Colonic mucosa (tissue), 4 donors: Measurements from ENCODE around the gene VMO1. TPM values are rescaled to one million over a fixed set of nuclear protein-coding genes. Genes with fewer than 3 reads are reported as not detected.

Source experiments
- DNase-seq: peaks from one replicate; pipeline ENCODE4 v3.0.0-alpha.2; 2020
- H3K27ac ChIP-seq: fragments of 200-600 bp; one replicate; pipeline ENCODE4 v1.8.0; 2021
- H3K27me3 ChIP-seq: fragments of 200-600 bp; one replicate; pipeline ENCODE4 v1.8.0; 2021
- H3K36me3 ChIP-seq: fragments of 200-600 bp; one replicate; pipeline ENCODE4 v1.8.0; 2021
- H3K4me1 ChIP-seq: fragments of 200-600 bp; one replicate; pipeline ENCODE4 v1.8.0; 2021; ENCODE audit warnings: mild to moderate bottlenecking
- H3K4me3 ChIP-seq: fragments of 200-600 bp; one replicate; pipeline ENCODE4 v1.8.0; 2021
- H3K9ac ChIP-seq, 2 donors: one replicate each; pipeline ENCODE4 v1.7.0; 2013; ENCODE audit warnings: control low read depth in 2 of 2, low read depth in 2 of 2, low read length in 2 of 2
- H3K9me3 ChIP-seq: fragments of 200-600 bp; one replicate; pipeline ENCODE4 v1.8.0; 2021
- intact Hi-C: fragments of 100-400 bp; cut with DNase I; formaldehyde crosslinking; loops from one replicate; pipeline ENCODE4 v1.14.1; 2022
- total RNA-seq, 2 donors: library from RNA; stranded (reverse); fragmentation: NEBNext Ultra II Directional in 1 of 2; extraction: Animal tissue kit (Norgen Biotek cat#: 25700) in 1 of 2; gene quantifications; one replicate each; pipeline ENCODE4 v1.2.1, GENCODE V29; 2021
- TF ChIP-seq, protein P1 (sequence below): fragments of 200-600 bp; IDR thresholded peaks from one replicate; pipeline ENCODE4 v1.8.0; 2022; ENCODE audit warnings: antibody characterized with exemption, mild to moderate bottlenecking
- donor health status: healthy.
- donor health status: DM: no; HTN: no; CAD: no.
- donor health status: DM: no; HTN: no; CAD: no.

VMO1 gene
- total RNA-seq, 2 donors from 2014 or later = 0.91 to 2.0 TPM

- Histone ChIP-seq H3K4me1 (no peaks in the 10 kb centered on the region), H3K36me3 (no peaks in the 10 kb centered on the region), H3K27me3 (no peaks in the 10 kb centered on the region), H3K27ac (no peak overlapping the region), H3K4me3 (no peak overlapping the region), H3K9ac (no peak overlapping the region), H3K9me3 (no peaks in the 10 kb centered on the region)
- DNase-seq = no peak
- TF ChIP-seq, protein P1, sequence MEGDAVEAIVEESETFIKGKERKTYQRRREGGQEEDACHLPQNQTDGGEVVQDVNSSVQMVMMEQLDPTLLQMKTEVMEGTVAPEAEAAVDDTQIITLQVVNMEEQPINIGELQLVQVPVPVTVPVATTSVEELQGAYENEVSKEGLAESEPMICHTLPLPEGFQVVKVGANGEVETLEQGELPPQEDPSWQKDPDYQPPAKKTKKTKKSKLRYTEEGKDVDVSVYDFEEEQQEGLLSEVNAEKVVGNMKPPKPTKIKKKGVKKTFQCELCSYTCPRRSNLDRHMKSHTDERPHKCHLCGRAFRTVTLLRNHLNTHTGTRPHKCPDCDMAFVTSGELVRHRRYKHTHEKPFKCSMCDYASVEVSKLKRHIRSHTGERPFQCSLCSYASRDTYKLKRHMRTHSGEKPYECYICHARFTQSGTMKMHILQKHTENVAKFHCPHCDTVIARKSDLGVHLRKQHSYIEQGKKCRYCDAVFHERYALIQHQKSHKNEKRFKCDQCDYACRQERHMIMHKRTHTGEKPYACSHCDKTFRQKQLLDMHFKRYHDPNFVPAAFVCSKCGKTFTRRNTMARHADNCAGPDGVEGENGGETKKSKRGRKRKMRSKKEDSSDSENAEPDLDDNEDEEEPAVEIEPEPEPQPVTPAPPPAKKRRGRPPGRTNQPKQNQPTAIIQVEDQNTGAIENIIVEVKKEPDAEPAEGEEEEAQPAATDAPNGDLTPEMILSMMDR = no peak
- intact Hi-C loops = no loop called here
Observed at GRCh38 chr17:4764595-4764994, 21.6 kb downstream of the VMO1 start.

- no peak overlapping the region for H3K27ac ChIP-seq
- intact Hi-C loops = no loop called here
Observed at GRCh38 chr17:4759776-4760236, 26.4 kb downstream of the VMO1 start.

DNA sequence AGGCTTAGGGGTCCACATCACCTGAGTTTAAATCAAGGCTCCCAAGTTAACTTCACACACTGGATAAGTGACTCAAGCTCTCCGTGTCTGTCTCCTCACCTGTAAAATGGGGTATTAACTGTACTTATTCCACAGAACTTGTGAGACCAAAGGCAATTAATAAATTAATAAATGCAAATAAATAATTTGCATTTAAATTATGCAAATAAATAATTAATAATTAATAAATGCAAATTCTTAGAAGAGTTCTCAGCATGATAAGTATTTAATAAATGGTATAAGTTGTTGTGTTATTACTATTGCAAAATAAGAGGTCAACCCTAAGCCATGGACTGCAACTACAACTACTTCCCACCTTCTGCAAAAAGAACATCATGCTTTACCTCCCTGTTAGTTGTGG, 32.8 kb downstream of the VMO1 start:
- DNase-seq = no peak
- H3K9me3 ChIP-seq = no peaks in the 10 kb centered on the region
- no peaks in the 10 kb centered on the region for H3K27me3 ChIP-seq
- H3K9ac ChIP-seq = no peak overlapping the region
- no peak overlapping the region for H3K27ac ChIP-seq
- H3K36me3 ChIP-seq = no peaks in the 10 kb centered on the region
- no peak overlapping the region for H3K4me3 ChIP-seq
- no peaks in the 10 kb centered on the region for H3K4me1 ChIP-seq
- TF ChIP-seq, protein P1 = no peak
- intact Hi-C loops = no loop called here

More at GRCh38 chr17:4759776-4760236, 26.4 kb downstream of the VMO1 start:
- TF ChIP-seq, protein P1 = no peak
- no peak overlapping the region for H3K9ac ChIP-seq
- no peak for DNase-seq
- H3K4me1 ChIP-seq = no peaks in the 10 kb centered on the region
- no peaks in the 10 kb centered on the region for H3K27me3 ChIP-seq
- no peak overlapping the region for H3K4me3 ChIP-seq
- H3K36me3 ChIP-seq = no peaks in the 10 kb centered on the region
- no peaks in the 10 kb centered on the region for H3K9me3 ChIP-seq

- Histone ChIP-seq H3K36me3 (no peaks in the 10 kb centered on the region), H3K9ac (no peak overlapping the region), H3K4me3 (no peak overlapping the region), H3K9me3 (no peaks in the 10 kb centered on the region), H3K27me3 (no peaks in the 10 kb centered on the region), H3K27ac (no peak overlapping the region), H3K4me1 (no peaks in the 10 kb centered on the region)
- TF ChIP-seq, protein P1 = no peak
- DNase-seq = no peak
- intact Hi-C loops = no loop called here
Observed at GRCh38 chr17:4751932-4752331, 34.2 kb downstream of the VMO1 start.

DNA sequence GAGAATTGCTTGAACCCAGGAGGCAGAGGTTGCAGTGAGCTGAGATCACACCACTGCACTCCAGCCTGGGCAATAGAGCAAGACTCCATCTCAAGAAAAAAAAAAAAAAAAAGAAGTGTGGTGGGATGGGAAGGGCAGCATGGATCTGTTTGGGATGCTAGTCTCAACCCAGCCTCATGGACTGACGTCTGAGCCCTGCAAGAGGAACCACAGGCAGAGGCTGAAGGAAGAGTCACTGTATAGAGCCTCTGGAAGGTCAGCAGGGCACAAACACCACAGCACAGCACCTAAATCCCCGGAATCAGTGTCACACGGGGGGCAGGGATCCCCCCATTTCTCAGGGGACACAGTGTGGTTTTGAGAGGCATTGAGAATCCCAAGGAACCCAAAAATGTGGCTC, 35.6 kb downstream of the VMO1 start:
- H3K4me3 ChIP-seq = no peak overlapping the region
- no peaks in the 10 kb centered on the region for H3K27me3 ChIP-seq
- H3K27ac ChIP-seq = no peak overlapping the region
- TF ChIP-seq, protein P1 = no peak
- no peak for DNase-seq
- peaks cover under 1% of the 10 kb centered on the region for H3K4me1 ChIP-seq
- H3K9me3 ChIP-seq = no peaks in the 10 kb centered on the region
- no peak overlapping the region for H3K9ac ChIP-seq
- intact Hi-C loops = no loop called here
- no peaks in the 10 kb centered on the region for H3K36me3 ChIP-seq
